Endodermal cell (in vitro differentiated cells): Measurements from ENCODE around the gene FIBCD1. TPM values are rescaled to one million over a fixed set of nuclear protein-coding genes. Genes with fewer than 3 reads are reported as not detected.

Experiments used
- DNase-seq: peaks from one replicate; pipeline ENCODE4 v3.0.0-alpha.2; 2017
- H3K27ac ChIP-seq: 2 replicates; pipeline ENCODE4 v1.5.1; 2013; ENCODE audit warnings: mild to moderate bottlenecking, low read depth, low read length, moderate library complexity
- H3K27me3 ChIP-seq: 2 replicates; pipeline ENCODE4 v1.6.1; 2013; ENCODE audit warnings: mild to moderate bottlenecking, low read length, moderate library complexity; ENCODE audit not compliant: insufficient read depth, control insufficient read depth, poor library complexity, severe bottlenecking
- H3K36me3 ChIP-seq: 2 replicates; pipeline ENCODE4 v1.7.0; 2013; ENCODE audit warnings: mild to moderate bottlenecking, low read length, moderate library complexity; ENCODE audit not compliant: control insufficient read depth, insufficient read depth
- H3K4me1 ChIP-seq: one replicate; pipeline ENCODE4 v1.7.0; 2013; ENCODE audit warnings: low read length; ENCODE audit not compliant: control insufficient read depth, insufficient read depth
- H3K4me3 ChIP-seq: 2 replicates; pipeline ENCODE4 v1.5.1; 2013; ENCODE audit warnings: mild to moderate bottlenecking, low read length, moderate library complexity
- H3K9ac ChIP-seq: 2 replicates; pipeline ENCODE4 v1.6.1; 2013; ENCODE audit warnings: mild to moderate bottlenecking, low read length, moderate library complexity; ENCODE audit not compliant: poor library complexity, severe bottlenecking; ENCODE audit errors: extremely low read depth
- H3K9me3 ChIP-seq: 2 replicates; pipeline ENCODE4 v1.6.1; 2013; ENCODE audit warnings: mild to moderate bottlenecking, low read length, moderate library complexity; ENCODE audit not compliant: control insufficient read depth
- H3K27ac Mint-ChIP-seq: 2 replicates; pipeline ENCODE4 v1.8.0; 2020; ENCODE audit warnings: mixed read lengths
- H3K27me3 Mint-ChIP-seq: 2 replicates; pipeline ENCODE4 v1.8.0; 2021; ENCODE audit warnings: mild to moderate bottlenecking, mixed read lengths; ENCODE audit not compliant: insufficient read depth
- H3K36me3 Mint-ChIP-seq: 2 replicates; pipeline ENCODE4 v1.8.0; 2020; ENCODE audit warnings: low read depth, mixed read lengths
- H3K4me1 Mint-ChIP-seq: 2 replicates; pipeline ENCODE4 v1.8.0; 2020; ENCODE audit warnings: mixed read lengths
- H3K4me3 Mint-ChIP-seq: 2 replicates; pipeline ENCODE4 v1.8.0; 2020; ENCODE audit warnings: mild to moderate bottlenecking, moderate library complexity, mixed read lengths
- H3K9me3 Mint-ChIP-seq: 2 replicates; pipeline ENCODE4 v1.8.0; 2020; ENCODE audit warnings: mild to moderate bottlenecking, mixed read lengths
- WGBS, 2 experiments: methylation state at CpG; one replicate each; pipeline versions ENCODE4 v1.1.5 to v1.1.7; 2013; ENCODE audit warnings: missing lambda C conversion rate in 2 of 2, mixed read lengths in 1 of 2; ENCODE audit not compliant: insufficient coverage in 1 of 2, insufficient read length in 1 of 2; 5-methylcytosine and 5-hydroxymethylcytosine counted together
- total RNA-seq, 2 donors: library from RNA; stranded (reverse); fragmentation: NEBNext Ultra II Directional in 1 of 2; extraction: Animal tissue kit (Norgen Biotek cat#: 25700) in 1 of 2; gene quantifications; 2 replicates in 1 of 2; 3 replicates in 1 of 2; pipeline ENCODE4 v1.2.1, GENCODE V29; 2021
- TF ChIP-seq, protein P1 (sequence below): fragments of 200-600 bp; sonication (generic); conservative IDR thresholded peaks from 2 replicates; pipeline ENCODE4 v1.5.0; 2021; ENCODE audit warnings: antibody characterized with exemption, mild to moderate bottlenecking

The FIBCD1 gene
- total RNA-seq, 2 donors from 2014 or later: 2.8 to 3.7 TPM

- H3K27ac ChIP-seq: no peak overlapping the region
- no peaks in the 10 kb centered on the region for H3K27me3 ChIP-seq
- DNase-seq: no peak
- WGBS, 2 experiments: 89 to 96% methylated on average over 5 of the region's 6 CpGs
- no peaks in the 10 kb centered on the region for H3K9me3 ChIP-seq
- Mint-ChIP-seq H3K4me3 (no peak overlapping the region), H3K9me3 (no peaks in the 10 kb centered on the region), H3K36me3 (no peaks in the 10 kb centered on the region), H3K4me1 (no peaks in the 10 kb centered on the region), H3K27me3 (no peaks in the 10 kb centered on the region), H3K27ac (no peak overlapping the region)
- H3K4me1 ChIP-seq: no peaks in the 10 kb centered on the region
- H3K9ac ChIP-seq: no peak overlapping the region
- H3K36me3 ChIP-seq: no peaks in the 10 kb centered on the region
- no peak overlapping the region for H3K4me3 ChIP-seq
- TF ChIP-seq, protein P1, sequence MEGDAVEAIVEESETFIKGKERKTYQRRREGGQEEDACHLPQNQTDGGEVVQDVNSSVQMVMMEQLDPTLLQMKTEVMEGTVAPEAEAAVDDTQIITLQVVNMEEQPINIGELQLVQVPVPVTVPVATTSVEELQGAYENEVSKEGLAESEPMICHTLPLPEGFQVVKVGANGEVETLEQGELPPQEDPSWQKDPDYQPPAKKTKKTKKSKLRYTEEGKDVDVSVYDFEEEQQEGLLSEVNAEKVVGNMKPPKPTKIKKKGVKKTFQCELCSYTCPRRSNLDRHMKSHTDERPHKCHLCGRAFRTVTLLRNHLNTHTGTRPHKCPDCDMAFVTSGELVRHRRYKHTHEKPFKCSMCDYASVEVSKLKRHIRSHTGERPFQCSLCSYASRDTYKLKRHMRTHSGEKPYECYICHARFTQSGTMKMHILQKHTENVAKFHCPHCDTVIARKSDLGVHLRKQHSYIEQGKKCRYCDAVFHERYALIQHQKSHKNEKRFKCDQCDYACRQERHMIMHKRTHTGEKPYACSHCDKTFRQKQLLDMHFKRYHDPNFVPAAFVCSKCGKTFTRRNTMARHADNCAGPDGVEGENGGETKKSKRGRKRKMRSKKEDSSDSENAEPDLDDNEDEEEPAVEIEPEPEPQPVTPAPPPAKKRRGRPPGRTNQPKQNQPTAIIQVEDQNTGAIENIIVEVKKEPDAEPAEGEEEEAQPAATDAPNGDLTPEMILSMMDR: no peak
These were observed 33.4 kb upstream of the FIBCD1 start for GRCh38 chr9:130972277-130972956.

- TF ChIP-seq, protein P1: no peak
- Histone ChIP-seq H3K36me3 (no peaks in the 10 kb centered on the region), H3K27me3 (no peaks in the 10 kb centered on the region), H3K4me1 (no peaks in the 10 kb centered on the region), H3K4me3 (no peak overlapping the region), H3K9ac (no peak overlapping the region), H3K27ac (no peak overlapping the region), H3K9me3 (no peaks in the 10 kb centered on the region)
- DNase-seq: no peak
- no peak overlapping the region for H3K27ac Mint-ChIP-seq
- H3K4me3 Mint-ChIP-seq: no peak overlapping the region
- no peaks in the 10 kb centered on the region for H3K9me3 Mint-ChIP-seq
- H3K4me1 Mint-ChIP-seq: no peaks in the 10 kb centered on the region
- H3K27me3 Mint-ChIP-seq: no peaks in the 10 kb centered on the region
- 82 to 90% methylated on average over 9 to 12 of the region's 12 CpGs for WGBS, 2 experiments
- no peaks in the 10 kb centered on the region for H3K36me3 Mint-ChIP-seq
These were observed 32.3 kb upstream of the FIBCD1 start for GRCh38 chr9:130971294-130971849.

GRCh38 chr9:130970855-130971254 lies 31.8 kb upstream of the FIBCD1 start:
- Histone ChIP-seq H3K27me3 (no peaks in the 10 kb centered on the region), H3K36me3 (no peaks in the 10 kb centered on the region), H3K9me3 (no peaks in the 10 kb centered on the region), H3K9ac (no peak overlapping the region), H3K4me1 (no peaks in the 10 kb centered on the region), H3K27ac (no peak overlapping the region), H3K4me3 (no peak overlapping the region)
- no peaks in the 10 kb centered on the region for H3K4me1 Mint-ChIP-seq
- no peaks in the 10 kb centered on the region for H3K36me3 Mint-ChIP-seq
- no peaks in the 10 kb centered on the region for H3K9me3 Mint-ChIP-seq
- no peaks in the 10 kb centered on the region for H3K27me3 Mint-ChIP-seq
- no peak overlapping the region for H3K4me3 Mint-ChIP-seq
- TF ChIP-seq, protein P1: no peak
- no peak overlapping the region for H3K27ac Mint-ChIP-seq
- no peak for DNase-seq
- 82 to 90% methylated on average over 3 of the region's 3 CpGs for WGBS, 2 experiments
